Measurements from ENCODE around the gene TRPM3. TPM values are rescaled to one million over a fixed set of nuclear protein-coding genes. Genes with fewer than 3 reads are reported as not detected.

The TRPM3 gene
- total and polyA plus RNA-seq, 2 of the 13 experiments (the other 11 are each of a cell fraction or from before 2014, with no cell fraction given), result not detected

GRCh38 chr9:71025201-71025600 lies 96.2 kb downstream of the TRPM3 start:
- no TSS peak for BruUV-seq (replicated peaks)
- no peak overlapping the region for H3K4me2 ChIP-seq (ENCODE audit: low read depth, low read length)
- no peak overlapping the region for H3K4me3 ChIP-seq (replicated peaks in 1 of 3; ENCODE audit: insufficient read depth in 1 of 3, low read depth in 2 of 3, low read length in 3 of 3)
- ATAC-seq (no peak), DNase-seq (ENCODE audit: low spot score) (no peak), FAIRE-seq (no peak)
- POLR2A ChIA-PET, result no interaction called here
- H3K9me3 ChIP-seq (ENCODE audit: low read length), result no peaks in the 10 kb centered on the region
- no peaks in the 10 kb centered on the region for H3K79me2 ChIP-seq (ENCODE audit: insufficient read depth, low read length)
- intact Hi-C loops (cut with micrococcal nuclease; ENCODE audit: unreplicated experiment), result no loop called here
- no peaks in the 10 kb centered on the region for H3K27me3 ChIP-seq (ENCODE audit: control insufficient read depth in 1 of 2, insufficient read depth in 2 of 2, low read length in 2 of 2)
- H2AFZ ChIP-seq (ENCODE audit: low read length), result no peak overlapping the region
- no peak overlapping the region for H3K27ac ChIP-seq (ENCODE audit: extremely low read length, insufficient read depth, low read length)
- in situ Hi-C loops (cut with HindIII; ENCODE audit: extremely low pct_ligation_motif_present, low pct_unique_long_range_greater_than_20kb), result no loop called here
- H4K20me1 ChIP-seq (ENCODE audit: insufficient read depth, low read length), result no peaks in the 10 kb centered on the region
- no peak for TF ChIP-seq NR2F1 (CRISPR knock-in tag; IDR thresholded peaks at IDR 0.05)
- no peak for TF ChIP-seq KDM3A (CRISPR knock-in tag; IDR thresholded peaks at IDR 0.05; ENCODE audit: low read depth)
- no peak for TF ChIP-seq ZFP36 (IDR thresholded peaks at IDR 0.05; ENCODE audit: borderline replicate concordance, low read depth, low read length, partially characterized antibody)
- no peak for TF ChIP-seq MTERF4 (CRISPR knock-in tag; IDR thresholded peaks at IDR 0.05)
- TF ChIP-seq GATAD2A (CRISPR knock-in tag; IDR thresholded peaks at IDR 0.05), result no peak
- TF ChIP-seq REXO4 (CRISPR knock-in tag; IDR thresholded peaks at IDR 0.05; ENCODE audit: borderline replicate concordance), result no peak
- TF ChIP-seq MXI1 (IDR thresholded peaks at IDR 0.05; ENCODE audit: borderline replicate concordance, low read depth, low read length), result no peak
- TF ChIP-seq ZBTB2 (CRISPR knock-in tag; IDR thresholded peaks at IDR 0.05; ENCODE audit: low read depth), result no peak
- no peak for TF ChIP-seq USF2 (IDR thresholded peaks at IDR 0.05; ENCODE audit: low read depth, low read length)
- no peak for TF ChIP-seq USF2 (CRISPR knock-in tag; IDR thresholded peaks at IDR 0.05; ENCODE audit: borderline replicate concordance)
- TF ChIP-seq REST (IDR thresholded peaks at IDR 0.05; ENCODE audit: borderline replicate concordance in 1 of 2, low read depth in 1 of 2, low read length in 2 of 2), result no peak
- TF ChIP-seq MXD4 (CRISPR knock-in tag; IDR thresholded peaks at IDR 0.05), result no peak
- CTCF ChIA-PET (ENCODE audit: low intra/inter-chr PET ratio, low total read pairs), result no interaction called here
- no peak overlapping the region for H3K9ac ChIP-seq (ENCODE audit: insufficient read depth, low read depth, low read length)
- H3K36me3 ChIP-seq (replicated peaks in 1 of 2; ENCODE audit: control insufficient read depth in 1 of 2, insufficient read depth in 2 of 2, low read length in 2 of 2), result no peaks in the 10 kb centered on the region
- no peaks in the 10 kb centered on the region for H3K4me1 ChIP-seq (ENCODE audit: insufficient read depth, low read length)
- WGBS (ENCODE audit: low lambda C conversion rate), result 31% methylated on average over 6 of the region's 6 CpGs

All from HepG2 (cell line).